Ovary (tissue), 9 donors: ENCODE data around the gene ARHGAP44. TPM values are rescaled to one million over a fixed set of nuclear protein-coding genes. Genes with fewer than 3 reads are reported as not detected.

ENCODE experiments used
- DNase-seq, 5 donors: peaks; one replicate each; pipeline ENCODE4 v3.0.0-alpha.2; 2019 to 2020
- H3K27ac ChIP-seq, 2 donors: fragments of 200-600 bp; one replicate each; pipeline versions ENCODE4 v1.5.1 to v1.8.0; 2019 to 2022
- H3K27me3 ChIP-seq: fragments of 200-600 bp; one replicate; pipeline ENCODE4 v1.8.0; 2022
- H3K36me3 ChIP-seq: fragments of 200-600 bp; sonication (generic); one replicate; pipeline ENCODE4 v1.5.1; 2019
- H3K4me1 ChIP-seq: one replicate; pipeline ENCODE4 v1.8.1; 2013; ENCODE audit warnings: mild to moderate bottlenecking, moderate library complexity; ENCODE audit not compliant: insufficient read depth
- H3K4me3 ChIP-seq: fragments of 200-600 bp; sonication (generic); one replicate; pipeline ENCODE4 v1.5.1; 2017
- H3K9me3 ChIP-seq, 2 donors: fragments of 200-600 bp in 1 of 2; sonication (generic) in 1 of 2; one replicate each; pipeline versions ENCODE4 v1.5.1 to v1.8.1; 2013 to 2019; ENCODE audit warnings: mild to moderate bottlenecking in 1 of 2, moderate library complexity in 1 of 2
- EP300 ChIP-seq: sonication (generic); formaldehyde crosslinking; IDR thresholded peaks from one replicate; pipeline ENCODE4 v1.6.1; 2017; ENCODE audit warnings: antibody characterized with exemption
- POLR2A ChIP-seq: fragments of 450-650 bp; IDR thresholded peaks from one replicate; pipeline ENCODE4 v1.6.1; 2017; ENCODE audit warnings: antibody characterized with exemption, mild to moderate bottlenecking, moderate library complexity
- WGBS, 3 donors: extraction: QIAGEN DNeasy Blood & Tissue Kit in 1 of 3; methylation state at CpG; one replicate each; pipeline versions ENCODE4 v1.1.5 to v1.1.7; 2013 to 2017; 5-methylcytosine and 5-hydroxymethylcytosine counted together
- intact Hi-C, 4 donors: fragments of 100-400 bp; cut with DNase I; formaldehyde crosslinking; loops; one replicate each; pipeline versions ENCODE4 v1.11.0 to v1.15.1; 2022 to 2023
- polyA plus RNA-seq, 2 donors: library from polyadenylated mRNA; stranded (reverse); fragments of 200-250 nt in 1 of 2; fragments of 350-450 nt in 1 of 2; fragmentation: Illumina TruSeq in 1 of 2; extraction: RNeasy Lipid Tissue Mini Kit (QIAGEN cat#74804) in 1 of 2; gene quantifications; one replicate each; pipeline ENCODE4 v1.2.3, GENCODE V29; 2013 to 2014
- total RNA-seq, 7 donors: library from RNA; depleted of rRNA in 2 of 7; stranded (reverse); fragments of >200 nt in 2 of 7; fragmentation: NEBNext Ultra II Directional in 3 of 7; extraction: Animal tissue kit (Norgen Biotek cat#: 25700) in 3 of 7; gene quantifications; one replicate each; pipeline versions ENCODE4 v1.1.0 to v1.2.4, GENCODE V29; 2016 to 2023
- TF ChIP-seq, protein P1 (sequence below), 3 donors: fragments of 450-650 bp in 2 of 3; fragments of 200-600 bp in 1 of 3; IDR thresholded peaks; one replicate each; pipeline versions ENCODE4 v1.5.1 to v1.8.0; 2016 to 2022; ENCODE audit warnings: antibody characterized with exemption in 3 of 3, mild to moderate bottlenecking in 1 of 3
- donor health status: DM: no; HTN: no; CAD: no; lungs with moderate emphysema.
- donor health status: DM: no; HTN: no; CAD: no.
- donor health status: Bipolar disorder and iron deficiency.
- donor health status: DM: yes; HTN: yes; CAD: no.
- donor health status: DM: no; HTN: no; CAD: no.
- donor health status: DM: yes; HTN: yes; CAD: no.

The ARHGAP44 gene
- total and polyA plus RNA-seq, 9 donors: 6.8 to 16.5 (median 9.9) TPM

DNA sequence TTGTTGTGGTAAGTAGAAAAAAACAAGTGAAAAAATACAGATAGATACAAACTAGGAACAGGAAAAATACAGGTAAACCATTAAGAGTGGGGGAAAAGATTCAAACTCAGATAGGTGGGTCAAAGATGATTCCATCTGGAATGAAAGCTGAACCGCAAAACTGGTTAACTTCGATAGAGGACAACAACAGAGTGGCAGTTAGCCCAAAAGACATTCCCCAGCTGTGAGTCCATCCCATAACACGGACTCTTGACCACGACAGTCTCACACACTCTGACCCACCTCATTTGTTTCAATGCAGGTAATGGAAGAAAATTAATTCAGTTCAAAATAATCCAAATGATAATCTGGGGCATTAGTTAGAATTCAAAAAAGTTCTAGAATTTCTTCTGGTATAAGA lies 215.0 kb downstream of the ARHGAP44 start:
- 52 to 60% (median 54%) methylated on average over 4 of the region's 4 CpGs for WGBS, 3 donors
- TF ChIP-seq EP300 (no peak), POLR2A (no peak)
- TF ChIP-seq, protein P1, sequence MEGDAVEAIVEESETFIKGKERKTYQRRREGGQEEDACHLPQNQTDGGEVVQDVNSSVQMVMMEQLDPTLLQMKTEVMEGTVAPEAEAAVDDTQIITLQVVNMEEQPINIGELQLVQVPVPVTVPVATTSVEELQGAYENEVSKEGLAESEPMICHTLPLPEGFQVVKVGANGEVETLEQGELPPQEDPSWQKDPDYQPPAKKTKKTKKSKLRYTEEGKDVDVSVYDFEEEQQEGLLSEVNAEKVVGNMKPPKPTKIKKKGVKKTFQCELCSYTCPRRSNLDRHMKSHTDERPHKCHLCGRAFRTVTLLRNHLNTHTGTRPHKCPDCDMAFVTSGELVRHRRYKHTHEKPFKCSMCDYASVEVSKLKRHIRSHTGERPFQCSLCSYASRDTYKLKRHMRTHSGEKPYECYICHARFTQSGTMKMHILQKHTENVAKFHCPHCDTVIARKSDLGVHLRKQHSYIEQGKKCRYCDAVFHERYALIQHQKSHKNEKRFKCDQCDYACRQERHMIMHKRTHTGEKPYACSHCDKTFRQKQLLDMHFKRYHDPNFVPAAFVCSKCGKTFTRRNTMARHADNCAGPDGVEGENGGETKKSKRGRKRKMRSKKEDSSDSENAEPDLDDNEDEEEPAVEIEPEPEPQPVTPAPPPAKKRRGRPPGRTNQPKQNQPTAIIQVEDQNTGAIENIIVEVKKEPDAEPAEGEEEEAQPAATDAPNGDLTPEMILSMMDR (IDR thresholded peaks at IDR 0.05): no peak
- DNase-seq: no peak
- intact Hi-C loops: loop anchor here (5.0 to 10.0 kb wide), 5 partner anchors 337 to 822 kb away; partner anchors contain the start of gene MYOCD (in 1 of the 4)
- Histone ChIP-seq H3K4me3 (no peak overlapping the region), H3K36me3 (no peaks in the 10 kb centered on the region), H3K9me3 (no peaks in the 10 kb centered on the region), H3K27ac (no peak overlapping the region), H3K27me3 (no peaks in the 10 kb centered on the region), H3K4me1 (peaks cover 4% of the 10 kb centered on the region)

DNA sequence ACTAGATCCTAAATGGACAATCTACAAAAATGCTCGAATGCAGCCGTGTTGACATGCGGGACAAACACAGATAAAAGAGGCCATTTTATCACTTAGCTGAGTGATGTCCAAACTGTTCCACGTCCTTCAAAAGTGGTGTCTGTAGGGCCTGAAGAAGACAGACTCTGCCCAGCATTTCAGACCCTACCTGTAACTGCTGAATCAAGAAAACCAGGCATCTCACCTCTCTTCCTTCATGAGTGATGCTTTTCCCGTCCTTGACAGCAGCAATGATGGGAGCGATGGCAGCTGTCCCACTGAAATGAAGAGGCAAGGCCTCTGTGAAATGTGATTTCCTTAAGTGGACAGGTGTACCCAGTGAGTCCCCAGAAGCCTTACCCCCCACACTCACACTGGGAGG lies 216.2 kb downstream of the ARHGAP44 start:
- DNase-seq: no peak
- Histone ChIP-seq H3K27me3 (no peaks in the 10 kb centered on the region), H3K4me1 (peaks cover 4% of the 10 kb centered on the region), H3K36me3 (no peaks in the 10 kb centered on the region), H3K4me3 (no peak overlapping the region), H3K9me3 (no peaks in the 10 kb centered on the region), H3K27ac (no peak overlapping the region)
- intact Hi-C loops: loop anchor here in 3 of 4 donors (10.0 kb wide), 3 partner anchors 461 to 821 kb away; no protein-coding TSS in a partner anchor
- WGBS, 3 donors: 86% methylated on average over 6 of the region's 6 CpGs
- no peak for TF ChIP-seq POLR2A
- TF ChIP-seq, protein P1 (IDR thresholded peaks at IDR 0.05): no peak

DNA sequence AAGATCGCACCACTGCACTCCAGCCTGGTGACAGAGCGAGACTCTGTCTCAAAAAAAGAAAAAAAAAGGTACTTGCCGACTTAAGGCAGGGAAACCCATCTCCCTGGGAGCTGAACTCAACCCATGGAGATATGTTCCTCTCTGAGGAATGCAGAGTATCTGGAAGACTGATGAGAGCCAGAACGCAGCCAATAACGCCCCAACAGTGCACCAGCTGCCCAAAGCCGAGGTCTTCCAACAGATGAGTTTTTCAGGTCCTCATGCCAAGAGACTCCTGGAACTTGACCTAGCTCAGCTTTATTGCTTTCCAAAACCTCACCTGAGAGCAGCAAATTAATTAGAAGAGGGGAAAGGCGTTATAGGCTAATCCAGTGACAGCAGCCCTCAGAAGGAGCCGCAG lies 219.2 kb downstream of the ARHGAP44 start:
- Histone ChIP-seq H3K27ac (no peak overlapping the region), H3K27me3 (no peaks in the 10 kb centered on the region), H3K9me3 (no peaks in the 10 kb centered on the region), H3K4me1 (no peaks in the 10 kb centered on the region), H3K36me3 (no peaks in the 10 kb centered on the region), H3K4me3 (no peak overlapping the region)
- 75 to 87% (median 82%) methylated on average over 8 of the region's 8 CpGs for WGBS, 3 donors
- intact Hi-C loops: loop anchor here in 3 of 4 donors (10.0 kb wide), 3 partner anchors 464 to 824 kb away; no protein-coding TSS in a partner anchor
- DNase-seq: no peak
- TF ChIP-seq EP300: no peak

DNA sequence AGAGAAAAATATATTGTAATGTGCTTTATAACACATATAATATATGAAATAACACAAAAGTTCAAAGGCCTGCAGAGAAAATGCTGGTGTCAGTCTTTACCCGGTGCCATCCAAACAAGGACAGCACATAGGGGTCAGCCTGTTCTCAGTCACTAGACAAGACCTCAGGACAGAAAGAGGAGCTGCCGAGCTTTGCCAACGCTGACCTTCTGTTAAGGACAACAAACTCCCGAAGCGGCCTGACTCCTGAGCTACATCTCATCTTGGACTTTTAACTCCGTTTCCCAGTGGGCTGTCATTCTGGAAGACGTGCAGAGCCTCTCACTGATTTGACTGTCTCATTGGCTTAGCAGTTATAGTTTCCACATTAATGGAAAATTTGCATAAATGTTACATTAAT lies 221.7 kb downstream of the ARHGAP44 start:
- TF ChIP-seq, protein P1 (IDR thresholded peaks at IDR 0.05): no peak
- TF ChIP-seq EP300 (no peak), POLR2A (no peak)
- no peak for DNase-seq
- intact Hi-C loops: no loop called here
- H3K4me3 ChIP-seq: no peak overlapping the region
- no peaks in the 10 kb centered on the region for H3K4me1 ChIP-seq
- H3K27me3 ChIP-seq: no peaks in the 10 kb centered on the region
- H3K36me3 ChIP-seq: no peaks in the 10 kb centered on the region
- no peak overlapping the region for H3K27ac ChIP-seq
- WGBS, 3 donors: 65 to 91% (median 75%) methylated on average over 7 of the region's 7 CpGs
- no peaks in the 10 kb centered on the region for H3K9me3 ChIP-seq

DNA sequence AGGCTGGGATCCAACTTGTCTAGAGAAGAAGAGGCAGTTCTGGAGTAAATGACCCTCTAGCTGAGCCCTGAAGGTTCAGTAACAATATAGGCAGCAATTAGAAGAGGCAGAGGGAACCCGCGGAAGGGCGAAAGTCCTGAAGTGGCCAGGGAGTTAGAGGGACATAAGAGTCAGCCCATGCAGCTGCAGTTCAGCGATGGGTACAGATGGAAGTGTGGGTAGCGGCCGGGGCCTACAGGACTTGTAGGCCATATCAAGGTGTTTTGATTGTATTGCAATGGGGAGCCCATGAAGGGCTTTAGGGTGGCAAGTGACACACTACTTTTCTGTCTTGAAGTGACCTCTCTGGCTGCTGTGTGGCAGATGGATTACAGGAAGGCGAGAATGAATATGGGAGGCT lies 225.5 kb downstream of the ARHGAP44 start:
- TF ChIP-seq, protein P1 (IDR thresholded peaks at IDR 0.05): no peak
- TF ChIP-seq EP300 (no peak), POLR2A (no peak)
- Histone ChIP-seq H3K27me3 (no peaks in the 10 kb centered on the region), H3K27ac (no peak overlapping the region), H3K4me3 (no peak overlapping the region), H3K9me3 (no peaks in the 10 kb centered on the region), H3K36me3 (no peaks in the 10 kb centered on the region), H3K4me1 (peaks cover 1% of the 10 kb centered on the region)
- DNase-seq: no peak
- WGBS, 3 donors: 90 to 98% (median 97%) methylated on average over 7 of the region's 7 CpGs
- intact Hi-C loops: no loop called here
